Gastrocnemius medialis (tissue), 4 donors: ENCODE data around the gene MEAF6.

Experiments used
- POLR2A ChIP-seq, 2 donors: fragments of 450-650 bp; IDR thresholded peaks; one replicate each; pipeline ENCODE4 v1.6.1; 2017; ENCODE audit warnings: antibody characterized with exemption in 2 of 2, mild to moderate bottlenecking in 2 of 2, moderate library complexity in 2 of 2
- TF ChIP-seq, protein P1 (sequence below), 5 experiments: fragments of 450-650 bp in 3 of 5; fragments of 200-600 bp in 2 of 5; sonication (generic) in 2 of 5; IDR thresholded peaks in 4 of 5; conservative IDR thresholded peaks in 1 of 5; 1 replicate in 4 of 5; 2 replicates in 1 of 5; pipeline ENCODE4 v1.5.1; 2016 to 2019; ENCODE audit warnings: antibody characterized with exemption in 5 of 5, mild to moderate bottlenecking in 3 of 5, moderate library complexity in 3 of 5

DNA sequence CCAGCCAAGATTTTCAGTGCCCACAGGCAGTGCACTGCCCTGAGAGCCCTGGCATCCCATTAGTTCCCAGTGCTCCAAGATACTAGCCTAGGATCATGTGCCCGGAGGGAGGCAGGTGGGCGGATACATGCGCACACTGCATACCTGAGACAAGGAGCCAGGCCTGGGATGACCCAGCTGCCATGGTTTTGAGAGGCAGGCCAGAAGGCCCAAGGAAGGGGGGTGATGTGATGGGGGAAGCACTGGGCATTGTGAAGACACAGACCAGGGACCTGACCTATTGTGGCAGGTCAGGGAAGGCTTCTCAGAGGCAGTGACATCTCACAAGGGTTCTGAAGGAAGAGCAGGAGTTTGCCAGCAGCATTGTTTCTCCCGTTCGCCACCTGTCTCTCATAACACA, 36.6 kb downstream of the MEAF6 start:
- TF ChIP-seq, protein P1, sequence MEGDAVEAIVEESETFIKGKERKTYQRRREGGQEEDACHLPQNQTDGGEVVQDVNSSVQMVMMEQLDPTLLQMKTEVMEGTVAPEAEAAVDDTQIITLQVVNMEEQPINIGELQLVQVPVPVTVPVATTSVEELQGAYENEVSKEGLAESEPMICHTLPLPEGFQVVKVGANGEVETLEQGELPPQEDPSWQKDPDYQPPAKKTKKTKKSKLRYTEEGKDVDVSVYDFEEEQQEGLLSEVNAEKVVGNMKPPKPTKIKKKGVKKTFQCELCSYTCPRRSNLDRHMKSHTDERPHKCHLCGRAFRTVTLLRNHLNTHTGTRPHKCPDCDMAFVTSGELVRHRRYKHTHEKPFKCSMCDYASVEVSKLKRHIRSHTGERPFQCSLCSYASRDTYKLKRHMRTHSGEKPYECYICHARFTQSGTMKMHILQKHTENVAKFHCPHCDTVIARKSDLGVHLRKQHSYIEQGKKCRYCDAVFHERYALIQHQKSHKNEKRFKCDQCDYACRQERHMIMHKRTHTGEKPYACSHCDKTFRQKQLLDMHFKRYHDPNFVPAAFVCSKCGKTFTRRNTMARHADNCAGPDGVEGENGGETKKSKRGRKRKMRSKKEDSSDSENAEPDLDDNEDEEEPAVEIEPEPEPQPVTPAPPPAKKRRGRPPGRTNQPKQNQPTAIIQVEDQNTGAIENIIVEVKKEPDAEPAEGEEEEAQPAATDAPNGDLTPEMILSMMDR (IDR thresholded peaks at IDR 0.05 in 4 of 5, conservative IDR thresholded peaks at IDR 0.05 in 1 of 5), result no peak
- no peak for TF ChIP-seq POLR2A (IDR thresholded peaks at IDR 0.05)
